GM21528 (cell line): ENCODE results near the gene BOK.
"Not testable (repeated sequence)": the region's sequence is repeated elsewhere in the genome, so short reads cannot be mapped to it uniquely, and the experiment has no call there.

Source experiments
- ATAC-seq: cut with Tn5 transposase; IDR thresholded peaks from one replicate; pipeline ENCODE4 v1.9.1; 2021; ENCODE audit warnings: mild to moderate bottlenecking, moderate library complexity; ENCODE audit not compliant: unreplicated experiment, low FRiP score

The BOK gene

GRCh38 chr2:241570961-241571581, 12.5 kb downstream of the BOK start:
- no peak for ATAC-seq

- ATAC-seq = no peak
These were observed 13.5 kb downstream of the BOK start for GRCh38 chr2:241571821-241572620.

- not testable (repeated sequence) for ATAC-seq
These were observed 14.5 kb downstream of the BOK start for GRCh38 chr2:241572915-241573651.

- no peak for ATAC-seq
These were observed 15.2 kb downstream of the BOK start for GRCh38 chr2:241573741-241574140.

GRCh38 chr2:241574911-241575623, 16.5 kb downstream of the BOK start:
- ATAC-seq = no peak

- ATAC-seq = no peak
These were observed 17.2 kb downstream of the BOK start for GRCh38 chr2:241575624-241576292.

- ATAC-seq = no peak
These were observed 17.7 kb downstream of the BOK start for GRCh38 chr2:241576293-241576654.

- no peak for ATAC-seq
These were observed 19.0 kb downstream of the BOK start for GRCh38 chr2:241577413-241578122.

- no peak for ATAC-seq
These were observed 20.7 kb downstream of the BOK start for GRCh38 chr2:241579281-241579680.

GRCh38 chr2:241582328-241582727, 23.8 kb downstream of the BOK start:
- ATAC-seq = no peak

GRCh38 chr2:241582806-241583205, 24.3 kb downstream of the BOK start:
- ATAC-seq = no peak

GRCh38 chr2:241584436-241584835, 25.9 kb downstream of the BOK start:
- no peak for ATAC-seq

GRCh38 chr2:241586564-241587264, 28.2 kb downstream of the BOK start:
- ATAC-seq = no peak

GRCh38 chr2:241589863-241590262, 31.3 kb downstream of the BOK start:
- not testable (repeated sequence) for ATAC-seq

- ATAC-seq = not testable (repeated sequence)
These were observed 32.2 kb downstream of the BOK start for GRCh38 chr2:241590496-241591455.

GRCh38 chr2:241592126-241592845, 33.7 kb downstream of the BOK start:
- ATAC-seq = no peak

- no peak for ATAC-seq
These were observed 34.7 kb downstream of the BOK start for GRCh38 chr2:241593271-241593670.
